Stimulated activated memory B cell treated with anti-CD40 and anti-IgM and Interleukin-4, amounts not matched to agents 10 μg/mL and 1 μg/mL and 100 μg/mL, for 72 hours (primary cell): ENCODE measurements around the gene SIRT6.
A peak's percentile ranks its signal among the peaks of the same experiment; 100 is the strongest.
"Not testable (repeated sequence)": the region's sequence is repeated elsewhere in the genome, so short reads cannot be mapped to it uniquely, and the experiment has no call there.

Source experiments
- ATAC-seq: fragments of 150-1000 bp; cut with Tn5 transposase; 2 replicates; pipeline ENCODE4 v1.10.0; 2021
- H3K27ac Mint-ChIP-seq: one replicate; pipeline ENCODE4 v1.8.0; 2022; ENCODE audit warnings: mild to moderate bottlenecking, mixed read lengths
- H3K27me3 Mint-ChIP-seq: one replicate; pipeline ENCODE4 v1.8.0; 2022; ENCODE audit warnings: mixed read lengths
- H3K36me3 Mint-ChIP-seq: one replicate; pipeline ENCODE4 v1.8.0; 2022; ENCODE audit warnings: mixed read lengths
- H3K4me1 Mint-ChIP-seq: one replicate; pipeline ENCODE4 v1.8.0; 2022; ENCODE audit warnings: mixed read lengths
- H3K4me3 Mint-ChIP-seq: one replicate; pipeline ENCODE4 v1.8.0; 2022; ENCODE audit warnings: mild to moderate bottlenecking, moderate library complexity, mixed read lengths
- H3K9me3 Mint-ChIP-seq: one replicate; pipeline ENCODE4 v1.8.0; 2022; ENCODE audit warnings: mixed read lengths

Gene SIRT6

GRCh38 chr19:4210166-4210731, 27.9 kb upstream of the SIRT6 start:
- H3K4me1 Mint-ChIP-seq: peaks cover 25% of the 10 kb centered on the region
- H3K27me3 Mint-ChIP-seq: peaks cover 48% of the 10 kb centered on the region
- no peak for ATAC-seq
- H3K36me3 Mint-ChIP-seq: no peaks in the 10 kb centered on the region
- no peak overlapping the region for H3K4me3 Mint-ChIP-seq
- H3K9me3 Mint-ChIP-seq: no peaks in the 10 kb centered on the region
- H3K27ac Mint-ChIP-seq: no peak overlapping the region

- no peaks in the 10 kb centered on the region for H3K9me3 Mint-ChIP-seq
- H3K36me3 Mint-ChIP-seq: no peaks in the 10 kb centered on the region
- ATAC-seq: no peak
- H3K27ac Mint-ChIP-seq: no peak overlapping the region
- no peak overlapping the region for H3K4me3 Mint-ChIP-seq
- peaks cover 37% of the 10 kb centered on the region for H3K27me3 Mint-ChIP-seq
- peaks cover 19% of the 10 kb centered on the region for H3K4me1 Mint-ChIP-seq
Observed at GRCh38 chr19:4208385-4209094, 26.2 kb upstream of the SIRT6 start.

- ATAC-seq: no peak
Observed at GRCh38 chr19:4206818-4207484, 24.6 kb upstream of the SIRT6 start.

GRCh38 chr19:4201798-4202197, 19.4 kb upstream of the SIRT6 start:
- no peak overlapping the region for H3K27ac Mint-ChIP-seq
- peaks cover 10% of the 10 kb centered on the region for H3K36me3 Mint-ChIP-seq
- H3K4me1 Mint-ChIP-seq: peaks cover 18% of the 10 kb centered on the region

More at GRCh38 chr19:4206818-4207484, 24.6 kb upstream of the SIRT6 start:
- Mint-ChIP-seq H3K36me3 (no peaks in the 10 kb centered on the region), H3K9me3 (no peaks in the 10 kb centered on the region), H3K4me1 (peaks cover 7% of the 10 kb centered on the region), H3K27ac (no peak overlapping the region), H3K4me3 (no peak overlapping the region), H3K27me3 (peaks cover 21% of the 10 kb centered on the region)

GRCh38 chr19:4200940-4201542, 18.7 kb upstream of the SIRT6 start:
- Mint-ChIP-seq H3K36me3 (peaks cover 10% of the 10 kb centered on the region), H3K4me3 (no peak overlapping the region), H3K9me3 (peaks cover 15% of the 10 kb centered on the region), H3K4me1 (peaks cover 18% of the 10 kb centered on the region), H3K27ac (no peak overlapping the region), H3K27me3 (peaks cover 47% of the 10 kb centered on the region)
- ATAC-seq: no peak

More at GRCh38 chr19:4201798-4202197, 19.4 kb upstream of the SIRT6 start:
- peaks cover 15% of the 10 kb centered on the region for H3K9me3 Mint-ChIP-seq
- no peak overlapping the region for H3K4me3 Mint-ChIP-seq
- peaks cover 39% of the 10 kb centered on the region for H3K27me3 Mint-ChIP-seq
- ATAC-seq: no peak

GRCh38 chr19:4199699-4200293, 17.4 kb upstream of the SIRT6 start:
- Mint-ChIP-seq H3K36me3 (peaks cover 10% of the 10 kb centered on the region), H3K27ac (no peak overlapping the region), H3K27me3 (peaks cover 59% of the 10 kb centered on the region), H3K4me1 (peaks cover 18% of the 10 kb centered on the region), H3K9me3 (peaks cover 15% of the 10 kb centered on the region), H3K4me3 (no peak overlapping the region)
- no peak for ATAC-seq

- ATAC-seq: no peak
- Mint-ChIP-seq H3K9me3 (peaks cover 15% of the 10 kb centered on the region), H3K27ac (no peak overlapping the region), H3K36me3 (peaks cover 10% of the 10 kb centered on the region), H3K27me3 (peaks cover 71% of the 10 kb centered on the region), H3K4me1 (peaks cover 17% of the 10 kb centered on the region), H3K4me3 (no peak overlapping the region)
Observed at GRCh38 chr19:4198467-4199126, 16.2 kb upstream of the SIRT6 start.

GRCh38 chr19:4197625-4198466, 15.5 kb upstream of the SIRT6 start:
- Mint-ChIP-seq H3K36me3 (peaks cover 10% of the 10 kb centered on the region), H3K9me3 (peaks cover 15% of the 10 kb centered on the region), H3K27ac (no peak overlapping the region), H3K27me3 (peaks cover 79% of the 10 kb centered on the region), H3K4me3 (peak overlapping the region; percentile 52), H3K4me1 (peaks cover 17% of the 10 kb centered on the region)
- ATAC-seq: peak; percentile 45

GRCh38 chr19:4197228-4197624, 14.9 kb upstream of the SIRT6 start:
- ATAC-seq: no peak
- Mint-ChIP-seq H3K36me3 (peaks cover 10% of the 10 kb centered on the region), H3K9me3 (peaks cover 15% of the 10 kb centered on the region), H3K27me3 (peaks cover 85% of the 10 kb centered on the region), H3K27ac (no peak overlapping the region), H3K4me3 (peak overlapping the region; percentile 52), H3K4me1 (peaks cover 17% of the 10 kb centered on the region)

GRCh38 chr19:4196587-4197148, 14.3 kb upstream of the SIRT6 start:
- H3K4me1 Mint-ChIP-seq: peaks cover 17% of the 10 kb centered on the region
- peaks cover 85% of the 10 kb centered on the region for H3K27me3 Mint-ChIP-seq
- H3K9me3 Mint-ChIP-seq: peaks cover 15% of the 10 kb centered on the region
- peaks cover 10% of the 10 kb centered on the region for H3K36me3 Mint-ChIP-seq
- peak overlapping the region; percentile 52 for H3K4me3 Mint-ChIP-seq
- no peak overlapping the region for H3K27ac Mint-ChIP-seq
- no peak for ATAC-seq

GRCh38 chr19:4196009-4196408, 13.6 kb upstream of the SIRT6 start:
- H3K4me1 Mint-ChIP-seq: peaks cover 17% of the 10 kb centered on the region

GRCh38 chr19:4194353-4194752, 12.0 kb upstream of the SIRT6 start:
- Mint-ChIP-seq H3K4me3 (no peak overlapping the region), H3K36me3 (peaks cover 10% of the 10 kb centered on the region), H3K27me3 (peaks cover 71% of the 10 kb centered on the region), H3K4me1 (peaks cover 17% of the 10 kb centered on the region), H3K9me3 (peaks cover 9% of the 10 kb centered on the region), H3K27ac (no peak overlapping the region)
- no peak for ATAC-seq

More at GRCh38 chr19:4196009-4196408, 13.6 kb upstream of the SIRT6 start:
- no peak for ATAC-seq
- Mint-ChIP-seq H3K27me3 (peaks cover 84% of the 10 kb centered on the region), H3K9me3 (peaks cover 13% of the 10 kb centered on the region), H3K36me3 (peaks cover 10% of the 10 kb centered on the region), H3K4me3 (no peak overlapping the region), H3K27ac (no peak overlapping the region)

GRCh38 chr19:4192537-4192936, 10.2 kb upstream of the SIRT6 start:
- not testable (repeated sequence) for H3K36me3 Mint-ChIP-seq, ATAC-seq, H3K27ac Mint-ChIP-seq, H3K9me3 Mint-ChIP-seq, H3K4me3 Mint-ChIP-seq
- H3K27me3 Mint-ChIP-seq: peaks cover 57% of the 10 kb centered on the region
- peaks cover 13% of the 10 kb centered on the region for H3K4me1 Mint-ChIP-seq

- Mint-ChIP-seq H3K9me3 (no peaks in the 10 kb centered on the region), H3K4me3 (no peak overlapping the region), H3K4me1 (peaks cover 21% of the 10 kb centered on the region), H3K27ac (no peak overlapping the region), H3K27me3 (peaks cover 31% of the 10 kb centered on the region), H3K36me3 (no peaks in the 10 kb centered on the region)
- no peak for ATAC-seq
Observed at GRCh38 chr19:4189641-4190040, 7.3 kb upstream of the SIRT6 start.
